ENCODE data around the gene MAD1L1.

The MAD1L1 gene

GRCh38 chr7:2012044-2012900 lies 220.5 kb downstream of the MAD1L1 start:
- DNase-seq (ENCODE audit: low read depth): no peak

GRCh38 chr7:2011266-2012043 lies 221.3 kb downstream of the MAD1L1 start:
- DNase-seq (ENCODE audit: low read depth): no peak

GRCh38 chr7:2010551-2011265 lies 222.0 kb downstream of the MAD1L1 start:
- no peak for DNase-seq (ENCODE audit: low read depth)

- DNase-seq (ENCODE audit: low read depth): no peak
These were observed 222.6 kb downstream of the MAD1L1 start for GRCh38 chr7:2010101-2010500.

GRCh38 chr7:2009541-2010001 lies 223.2 kb downstream of the MAD1L1 start:
- DNase-seq (ENCODE audit: low read depth): no peak

- DNase-seq (ENCODE audit: low read depth): no peak
These were observed 223.7 kb downstream of the MAD1L1 start for GRCh38 chr7:2008936-2009540.

GRCh38 chr7:2008101-2008935 lies 224.4 kb downstream of the MAD1L1 start:
- DNase-seq (ENCODE audit: low read depth): no peak

- no peak for DNase-seq (ENCODE audit: low read depth)
These were observed 225.2 kb downstream of the MAD1L1 start for GRCh38 chr7:2007551-2007950.

GRCh38 chr7:2006921-2007381 lies 225.8 kb downstream of the MAD1L1 start:
- no peak for DNase-seq (ENCODE audit: low read depth)

- no peak for DNase-seq (ENCODE audit: low read depth)
These were observed 226.4 kb downstream of the MAD1L1 start for GRCh38 chr7:2006231-2006771.

- DNase-seq (ENCODE audit: low read depth): no peak
These were observed 227.0 kb downstream of the MAD1L1 start for GRCh38 chr7:2005786-2006185.

GRCh38 chr7:2004841-2005725 lies 227.7 kb downstream of the MAD1L1 start:
- no peak for DNase-seq (ENCODE audit: low read depth)

GRCh38 chr7:2003931-2004812 lies 228.6 kb downstream of the MAD1L1 start:
- DNase-seq (ENCODE audit: low read depth): no peak

GRCh38 chr7:2003451-2003930 lies 229.3 kb downstream of the MAD1L1 start:
- no peak for DNase-seq (ENCODE audit: low read depth)

- DNase-seq (ENCODE audit: low read depth): no peak
These were observed 229.9 kb downstream of the MAD1L1 start for GRCh38 chr7:2002561-2003450.

- no peak for DNase-seq (ENCODE audit: low read depth)
These were observed 230.9 kb downstream of the MAD1L1 start for GRCh38 chr7:2001601-2002442.
